Lower leg skin (tissue), 3 donors: ENCODE data around the gene H6PD.

Experiments
- POLR2A ChIP-seq, 2 donors: fragments of 450-650 bp; IDR thresholded peaks; one replicate each; pipeline ENCODE4 v1.6.1; 2016 to 2017; ENCODE audit warnings: antibody characterized with exemption in 2 of 2, mild to moderate bottlenecking in 1 of 2, moderate library complexity in 1 of 2
- TF ChIP-seq, protein P1 (sequence below), 3 donors: fragments of 450-650 bp; IDR thresholded peaks; one replicate each; pipeline ENCODE4 v1.5.1; 2016; ENCODE audit warnings: antibody characterized with exemption in 3 of 3, mild to moderate bottlenecking in 3 of 3, moderate library complexity in 2 of 3

DNA sequence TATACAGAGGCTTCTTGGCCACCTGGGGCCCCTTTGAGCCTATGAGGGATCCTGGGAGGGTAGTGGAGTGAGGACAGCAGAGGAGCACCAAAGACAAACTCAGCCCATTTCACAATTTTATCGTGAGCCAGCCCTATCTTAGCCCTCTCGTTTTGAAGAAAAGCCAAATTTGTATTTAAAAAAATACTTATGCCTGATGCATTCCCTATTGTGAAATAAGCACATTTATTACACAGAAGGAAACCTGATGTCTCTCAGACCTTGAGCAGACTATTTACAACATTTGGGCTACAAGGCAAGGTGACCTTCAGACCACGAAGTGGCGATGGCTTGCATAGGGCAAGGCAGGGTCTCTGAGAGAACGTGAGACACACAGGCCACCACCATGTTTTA lies 41.3 kb upstream of the H6PD start:
- TF ChIP-seq, protein P1, sequence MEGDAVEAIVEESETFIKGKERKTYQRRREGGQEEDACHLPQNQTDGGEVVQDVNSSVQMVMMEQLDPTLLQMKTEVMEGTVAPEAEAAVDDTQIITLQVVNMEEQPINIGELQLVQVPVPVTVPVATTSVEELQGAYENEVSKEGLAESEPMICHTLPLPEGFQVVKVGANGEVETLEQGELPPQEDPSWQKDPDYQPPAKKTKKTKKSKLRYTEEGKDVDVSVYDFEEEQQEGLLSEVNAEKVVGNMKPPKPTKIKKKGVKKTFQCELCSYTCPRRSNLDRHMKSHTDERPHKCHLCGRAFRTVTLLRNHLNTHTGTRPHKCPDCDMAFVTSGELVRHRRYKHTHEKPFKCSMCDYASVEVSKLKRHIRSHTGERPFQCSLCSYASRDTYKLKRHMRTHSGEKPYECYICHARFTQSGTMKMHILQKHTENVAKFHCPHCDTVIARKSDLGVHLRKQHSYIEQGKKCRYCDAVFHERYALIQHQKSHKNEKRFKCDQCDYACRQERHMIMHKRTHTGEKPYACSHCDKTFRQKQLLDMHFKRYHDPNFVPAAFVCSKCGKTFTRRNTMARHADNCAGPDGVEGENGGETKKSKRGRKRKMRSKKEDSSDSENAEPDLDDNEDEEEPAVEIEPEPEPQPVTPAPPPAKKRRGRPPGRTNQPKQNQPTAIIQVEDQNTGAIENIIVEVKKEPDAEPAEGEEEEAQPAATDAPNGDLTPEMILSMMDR (IDR thresholded peaks at IDR 0.05): no peak
- no peak for TF ChIP-seq POLR2A (IDR thresholded peaks at IDR 0.05)
